WI38 (cell line): Measurements from ENCODE around the gene ZNF256.

Experiments
- H3K4me3 ChIP-seq: 2 replicates; pipeline ENCODE4 v1.5.1; 2011; ENCODE audit warnings: low read depth, mild to moderate bottlenecking, control low read depth, low read length
- CTCF ChIP-seq: IDR thresholded peaks from 2 replicates; pipeline ENCODE4 v1.5.1; 2012; ENCODE audit warnings: low read depth, mild to moderate bottlenecking, control low read depth, low read length

The ZNF256 gene

GRCh38 chr19:57949702-57950101 lies 2.2 kb upstream of the ZNF256 start:
- no peak for TF ChIP-seq CTCF
- no peak overlapping the region for H3K4me3 ChIP-seq

- no peak overlapping the region for H3K4me3 ChIP-seq
- TF ChIP-seq CTCF = no peak
Observed at GRCh38 chr19:57949296-57949695, 1.8 kb upstream of the ZNF256 start.

- no peak for TF ChIP-seq CTCF
- peak overlapping the region; percentile 77 for H3K4me3 ChIP-seq
Observed at GRCh38 chr19:57947088-57947418, 453 bp downstream of the ZNF256 start.

GRCh38 chr19:57946316-57946715 lies 1.2 kb downstream of the ZNF256 start:
- no peak for TF ChIP-seq CTCF
- H3K4me3 ChIP-seq = peak overlapping the region; percentile 77

- no peak overlapping the region for H3K4me3 ChIP-seq
- TF ChIP-seq CTCF = no peak
Observed at GRCh38 chr19:57941593-57941992, 5.9 kb downstream of the ZNF256 start.

GRCh38 chr19:57935731-57936130 lies 11.8 kb downstream of the ZNF256 start:
- no peak overlapping the region for H3K4me3 ChIP-seq
- no peak for TF ChIP-seq CTCF

GRCh38 chr19:57934820-57935665 lies 12.5 kb downstream of the ZNF256 start, which contains the start of gene ZNF418:
ZNF418 (minus strand) TSS chr19:57935402; CDS start chr19:57933822, 1,580 bp downstream.
- peak within 1 kb of the TSS; percentile 74 for H3K4me3 ChIP-seq
- TF ChIP-seq CTCF = no peak
